NCI-H146 treated with DMSO at 0.1 percent for 48 hours (cell line): ENCODE data around the gene PDXP.

Experiments
- DNase-seq: peaks from one replicate; lab custom pipeline; 2025; ENCODE audit not compliant: unreplicated experiment; lab: John Stamatoyannopoulos, UW

The PDXP gene

DNA sequence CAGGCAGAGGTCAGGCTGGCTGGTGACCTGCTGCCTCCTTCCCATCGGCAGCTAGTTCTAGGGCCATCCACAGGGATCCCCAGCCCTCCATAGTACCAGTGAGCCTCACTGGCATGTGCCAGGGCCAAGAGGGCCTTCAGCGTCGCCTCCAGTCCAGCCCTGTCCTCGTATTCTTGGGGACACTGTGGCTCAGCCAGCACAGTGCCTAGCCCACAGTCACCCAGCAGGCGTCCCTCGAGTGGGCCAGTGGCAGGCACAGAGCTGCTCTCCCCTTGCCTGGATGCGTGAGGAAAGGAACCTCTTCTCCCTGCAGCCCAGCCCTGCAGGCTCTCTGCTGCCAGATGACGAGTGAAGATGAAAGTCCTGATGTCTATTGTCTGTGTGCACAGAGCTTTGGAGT, 29.7 kb upstream of the PDXP start:
- DNase-seq: no peak

DNA sequence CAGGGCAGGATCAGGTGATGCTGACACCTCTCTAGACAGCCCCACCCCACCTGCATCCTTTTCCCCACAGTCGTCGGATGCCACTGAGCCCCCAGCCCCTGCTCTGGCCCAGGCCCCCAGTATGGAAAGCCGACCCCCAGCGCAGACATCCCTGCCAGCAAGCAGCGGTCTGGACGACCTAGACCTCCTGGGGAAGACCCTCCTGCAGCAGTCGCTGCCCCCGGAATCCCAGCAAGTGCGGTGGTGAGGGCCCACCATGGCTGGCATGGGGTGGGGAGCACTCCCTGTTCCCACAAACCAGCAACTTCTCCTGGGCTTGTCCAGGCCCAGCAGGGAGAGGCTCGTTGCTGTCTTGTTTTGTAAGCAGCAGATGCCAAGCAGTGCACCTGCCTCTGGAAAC, 28.6 kb upstream of the PDXP start:
- DNase-seq: no peak

GRCh38 chr22:37630839-37631435, 27.6 kb upstream of the PDXP start:
- no peak for DNase-seq

GRCh38 chr22:37631448-37632173, 26.9 kb upstream of the PDXP start:
- DNase-seq: no peak

DNA sequence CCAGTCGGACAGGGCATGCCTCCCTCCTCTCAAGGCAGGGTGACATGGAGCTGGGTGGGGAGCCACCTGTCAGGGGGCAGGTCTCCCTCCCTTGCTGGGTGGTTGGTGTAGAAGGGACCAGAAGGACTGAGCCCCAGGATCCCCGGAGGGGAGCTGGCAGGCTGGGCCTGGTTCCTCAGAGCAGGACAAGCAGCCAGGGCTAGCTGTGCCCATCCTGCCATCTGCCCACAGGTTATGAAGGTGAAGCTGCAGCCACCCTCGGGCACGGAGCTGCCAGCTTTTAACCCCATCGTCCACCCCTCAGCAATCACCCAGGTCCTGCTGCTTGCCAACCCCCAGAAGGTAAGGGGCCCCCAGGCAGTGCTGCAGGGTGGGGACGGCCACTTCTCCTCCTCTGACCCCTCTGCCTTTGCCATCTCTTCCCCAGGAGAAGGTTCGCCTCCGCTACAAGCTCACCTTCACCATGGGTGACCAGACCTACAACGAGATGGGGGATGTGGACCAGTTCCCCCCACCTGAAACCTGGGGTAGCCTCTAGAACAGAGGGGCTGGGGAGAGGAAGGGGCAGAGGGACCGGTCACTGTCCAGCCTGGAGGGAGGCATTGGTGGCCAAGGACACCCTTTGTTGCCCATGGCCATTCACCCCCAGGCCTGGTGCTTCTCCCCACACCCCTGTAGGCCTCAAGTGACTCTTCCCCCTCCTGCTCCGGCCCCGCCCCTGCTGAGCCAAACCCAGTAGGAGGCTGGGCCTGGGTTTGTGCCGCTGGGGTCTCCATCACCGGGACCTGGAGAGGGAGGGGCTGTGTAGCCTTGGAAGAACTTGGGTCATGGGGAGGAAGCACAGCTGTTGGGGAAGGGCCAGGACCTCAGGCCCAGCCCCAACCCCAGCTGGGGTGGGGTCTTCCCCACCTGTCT, 26.1 kb upstream of the PDXP start:
- DNase-seq: no peak

DNA sequence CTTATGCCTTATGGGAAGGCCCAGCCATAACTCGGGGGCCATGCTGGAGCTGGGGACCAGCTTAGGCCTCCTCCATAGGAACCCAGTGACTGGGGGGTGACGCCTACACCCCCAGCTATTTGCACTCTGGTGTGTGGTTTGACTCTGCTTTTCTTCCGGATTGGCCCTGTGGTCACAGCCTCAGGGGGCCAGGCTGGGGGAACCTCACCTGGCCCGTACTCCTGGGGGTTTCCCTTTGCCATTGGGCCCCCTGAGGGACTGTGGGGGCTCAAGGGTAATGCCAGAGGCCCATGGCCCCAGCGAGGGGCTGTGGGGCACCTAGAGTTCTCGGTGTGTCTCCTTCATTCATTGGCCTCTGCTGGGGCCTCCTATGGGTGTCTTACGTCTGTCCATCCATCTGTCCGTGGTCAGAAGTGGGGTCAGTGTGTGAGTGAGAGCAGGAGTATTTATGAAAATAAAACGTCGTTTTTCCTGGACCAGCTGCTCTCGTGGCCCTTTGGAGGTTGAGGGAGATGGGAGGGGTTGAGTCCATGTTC, 25.4 kb upstream of the PDXP start:
- DNase-seq: no peak

DNA sequence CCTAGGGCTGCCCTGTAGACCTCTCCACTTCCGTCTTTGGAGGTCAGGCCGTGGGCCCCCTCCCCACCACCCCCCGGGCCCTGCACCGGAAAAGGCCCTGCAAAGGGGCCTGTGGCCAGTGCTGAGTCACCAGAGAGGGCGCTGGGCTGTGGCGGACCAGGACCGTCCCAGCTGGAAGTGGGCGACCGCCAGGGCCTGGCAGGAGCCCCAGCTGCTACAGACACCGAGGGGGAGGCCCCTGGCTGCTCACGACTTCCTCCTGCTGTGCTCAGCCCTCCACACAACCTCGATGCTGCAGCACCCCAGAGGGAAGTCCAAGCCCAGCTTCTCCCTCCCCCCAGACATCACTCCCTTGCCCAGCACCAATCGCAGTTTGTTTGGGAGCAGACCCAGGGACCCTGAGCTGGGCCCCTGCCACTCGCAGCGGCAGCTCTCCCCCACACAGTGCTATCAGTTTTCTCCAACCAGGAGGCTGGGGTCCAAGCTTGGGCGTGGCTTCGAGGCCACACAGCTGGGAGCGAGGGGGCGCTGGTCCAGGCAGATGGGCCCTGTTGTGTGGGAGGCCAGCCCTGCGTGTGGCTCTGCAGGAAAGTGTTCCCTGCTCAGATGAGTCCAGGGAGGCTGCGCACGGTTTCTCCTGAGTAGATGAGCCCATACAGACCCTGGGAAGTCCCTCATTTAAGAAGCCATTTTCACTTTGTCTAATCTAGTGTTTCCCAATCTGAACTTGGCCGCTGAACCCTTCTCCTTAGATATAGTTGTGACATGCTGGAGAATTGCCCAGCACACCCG, 24.7 kb upstream of the PDXP start:
- no peak for DNase-seq

DNA sequence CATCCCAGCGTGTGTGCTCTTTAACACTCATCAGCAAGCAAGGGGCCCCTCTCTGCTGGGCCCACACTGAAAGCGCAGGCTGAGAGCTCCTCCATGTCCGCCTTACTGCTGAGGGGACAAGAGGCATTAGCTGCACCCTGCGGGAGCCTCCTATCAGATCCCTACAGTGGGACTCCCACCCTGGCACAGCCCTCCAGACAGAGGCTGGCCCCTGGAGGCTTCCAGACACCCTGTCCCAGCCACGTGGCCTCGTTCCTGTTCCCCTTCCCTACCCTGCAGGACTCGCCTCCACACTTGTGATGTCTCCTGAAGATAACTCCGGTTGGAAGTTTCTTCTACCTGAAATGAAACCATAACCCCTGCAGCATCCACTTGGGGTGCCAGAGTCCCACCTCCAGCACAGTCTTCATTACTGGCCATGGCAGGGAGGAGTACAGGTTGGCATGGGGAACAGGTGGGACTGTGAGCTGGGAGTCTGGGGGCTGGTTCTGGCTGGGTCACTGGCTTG, 24.1 kb upstream of the PDXP start:
- no peak for DNase-seq

DNA sequence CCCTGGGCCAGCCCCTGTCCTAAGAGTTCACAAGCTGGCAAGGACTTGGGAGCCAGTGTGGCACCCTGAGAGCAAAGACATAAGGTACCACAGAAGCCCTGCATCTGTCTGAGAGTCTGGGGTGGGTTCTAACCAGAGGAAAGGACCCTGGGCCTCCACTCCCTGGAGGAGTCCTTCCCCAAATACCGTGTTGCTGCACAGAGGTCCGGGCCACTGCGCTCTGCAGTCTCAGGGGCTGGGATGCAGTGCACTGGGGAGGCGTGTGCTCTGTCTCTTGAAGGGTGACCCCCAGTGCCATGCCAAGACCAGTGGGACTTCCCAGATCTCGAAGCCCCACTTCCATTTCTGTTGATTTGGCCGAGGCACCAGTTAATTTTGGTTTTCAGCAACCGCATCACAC, 23.4 kb upstream of the PDXP start:
- no peak for DNase-seq

DNA sequence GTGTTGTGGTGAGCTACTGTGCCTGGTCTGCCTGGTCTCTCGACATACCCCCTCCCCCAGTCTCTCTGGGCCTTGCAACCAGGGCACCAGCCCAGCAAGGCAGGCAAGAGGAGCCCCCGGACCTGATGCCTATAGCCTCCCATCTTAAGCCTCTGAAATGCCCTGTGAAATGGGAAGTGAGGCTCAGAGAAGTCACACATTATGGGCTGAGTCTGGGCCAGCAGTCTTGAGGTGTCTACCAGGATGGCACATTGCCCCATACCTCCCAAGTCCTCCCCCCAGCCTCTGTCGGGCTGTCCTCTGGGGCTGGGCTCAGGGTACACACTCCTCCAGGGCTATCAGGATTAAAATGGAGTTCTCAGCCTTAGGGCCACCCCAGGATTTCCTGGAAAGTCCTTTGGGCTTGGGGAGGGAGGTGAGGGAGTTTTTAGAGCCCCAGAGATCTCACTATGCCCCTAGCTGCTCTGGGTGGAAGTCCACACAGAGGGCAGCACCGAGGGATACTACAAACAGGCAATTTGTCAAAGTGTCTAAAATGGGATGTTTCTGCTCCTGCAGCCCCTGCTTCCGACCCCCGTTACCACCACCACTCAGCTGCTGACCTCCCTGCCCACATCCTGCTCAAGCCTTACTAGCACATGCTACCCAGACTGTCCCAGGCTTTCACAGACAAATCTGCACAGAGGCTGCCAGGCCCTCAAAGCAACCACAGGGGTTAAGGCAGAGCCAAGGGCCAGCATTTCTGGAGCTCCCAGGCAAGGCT, 22.2 kb upstream of the PDXP start:
- no peak for DNase-seq

GRCh38 chr22:37636949-37637273, 21.6 kb upstream of the PDXP start:
- no peak for DNase-seq

- no peak for DNase-seq
Measured at GRCh38 chr22:37638391-37639069, 20.0 kb upstream of the PDXP start.

DNA sequence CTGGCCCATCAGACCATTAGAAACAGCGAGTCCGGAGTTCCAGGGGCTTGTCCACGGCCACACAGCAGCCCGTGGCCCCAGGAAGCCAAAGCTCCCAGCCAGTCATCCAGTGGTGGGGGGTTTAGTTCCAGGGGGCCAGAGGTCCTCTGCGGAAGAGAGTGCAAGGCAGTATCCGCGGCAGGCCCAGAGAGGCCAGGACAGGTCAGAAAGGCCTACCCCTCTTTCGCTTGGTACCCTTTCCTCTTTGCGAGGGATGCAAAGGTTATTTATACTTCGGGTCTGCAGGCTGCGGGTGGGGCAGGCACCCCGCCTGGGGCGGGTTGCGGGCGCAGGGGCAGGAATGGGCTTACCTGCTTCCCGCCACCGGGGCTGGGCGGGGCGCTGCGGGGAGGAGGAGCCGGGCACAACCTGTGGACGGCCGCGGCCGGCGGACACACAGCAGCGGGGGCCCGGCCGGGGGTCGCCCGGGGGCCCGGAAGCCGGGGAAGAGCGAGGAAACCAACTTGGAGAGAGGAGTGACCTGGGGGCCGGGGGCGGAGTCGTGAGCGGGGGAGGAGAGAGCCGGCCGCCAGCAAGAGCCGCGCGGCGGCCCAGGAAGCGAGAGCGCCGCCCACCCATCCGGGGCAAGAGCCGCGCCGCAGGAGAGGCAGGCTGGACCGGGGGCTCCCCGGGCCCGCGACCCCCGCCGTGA, 19.3 kb upstream of the PDXP start, which contains the start of gene SH3BP1:
TSS of gene SH3BP1 (plus strand) at position 600 of the 691 bp plus-strand sequence. CDS start 119 bp downstream, outside the sequence.
- DNase-seq: peak; percentile 22

GRCh38 chr22:37639771-37640590, 18.5 kb upstream of the PDXP start:
- no peak for DNase-seq

DNA sequence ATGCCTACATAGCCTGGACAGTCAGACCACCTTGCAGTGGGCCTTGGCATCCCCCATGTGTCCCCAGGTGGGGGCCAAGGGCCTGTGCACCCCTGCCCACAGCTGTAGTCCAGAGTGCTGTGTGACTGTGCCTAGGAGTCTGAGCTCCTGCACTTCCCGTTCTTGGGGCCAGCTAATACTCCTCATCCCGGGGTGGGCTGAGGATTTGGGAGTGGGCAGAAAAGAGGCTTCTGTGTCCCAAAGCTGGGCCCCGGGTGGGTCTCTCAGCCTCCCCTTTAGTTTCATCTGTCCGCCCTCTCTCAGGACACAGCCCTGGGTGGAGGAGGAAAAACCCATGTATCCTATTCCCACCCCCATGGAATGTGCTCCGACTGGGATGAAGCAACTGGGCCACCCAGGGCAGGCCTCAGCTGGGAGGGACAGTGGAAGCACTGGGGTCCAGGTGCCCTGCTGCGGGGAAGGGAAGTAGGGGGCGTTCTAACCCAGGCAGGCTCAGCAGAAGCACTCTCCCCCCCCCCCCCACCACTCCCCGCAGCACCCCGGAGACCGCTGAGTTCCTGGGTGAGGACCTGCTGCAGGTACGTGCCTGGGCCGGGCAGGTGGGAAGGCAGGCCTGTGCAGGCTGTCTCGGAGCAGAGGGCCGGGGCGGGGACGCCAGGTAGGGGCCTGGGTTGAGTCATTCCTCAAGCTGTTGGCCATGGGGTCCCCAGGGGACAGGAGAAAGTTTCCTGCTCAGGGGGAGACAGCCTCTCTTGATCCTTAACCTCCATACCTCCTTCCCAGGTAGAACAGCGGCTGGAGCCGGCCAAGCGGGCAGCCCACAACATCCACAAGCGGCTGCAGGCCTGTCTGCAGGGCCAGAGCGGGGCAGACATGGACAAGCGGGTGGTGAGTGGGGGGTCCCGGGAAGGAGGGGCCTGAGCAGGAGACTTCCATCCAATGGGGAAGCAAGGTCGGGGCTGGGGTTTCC, 17.6 kb upstream of the PDXP start:
- no peak for DNase-seq

DNA sequence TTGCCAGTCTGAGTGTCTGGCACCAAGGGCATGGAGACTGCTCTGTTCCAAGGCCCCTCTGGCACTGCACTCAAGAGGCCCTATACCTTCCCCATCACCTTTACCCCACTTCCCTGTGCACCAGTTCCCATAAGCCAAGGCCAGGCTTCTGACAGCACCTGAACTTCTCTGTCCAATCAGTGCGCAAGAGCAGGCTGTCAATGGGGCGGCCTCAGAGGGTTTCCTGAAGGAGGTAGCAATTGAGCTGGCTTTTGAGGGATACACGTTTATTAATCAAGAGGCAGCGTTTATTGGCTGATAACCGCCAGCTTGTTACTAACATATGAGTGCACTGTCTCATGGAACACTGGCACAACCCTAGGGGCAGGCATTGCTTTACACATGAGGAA, 17.0 kb upstream of the PDXP start:
- DNase-seq: no peak
